ENCODE results near the gene GIT2. TPM values are rescaled to one million over a fixed set of nuclear protein-coding genes. Genes with fewer than 3 reads are reported as not detected.
A peak's percentile ranks its signal among the peaks of the same experiment; 100 is the strongest.

GIT2 gene
- total and polyA plus RNA-seq, 2 of the 13 experiments (the other 11 are each of a cell fraction or from before 2014, with no cell fraction given) = 18.4 to 19.8 TPM

DNA sequence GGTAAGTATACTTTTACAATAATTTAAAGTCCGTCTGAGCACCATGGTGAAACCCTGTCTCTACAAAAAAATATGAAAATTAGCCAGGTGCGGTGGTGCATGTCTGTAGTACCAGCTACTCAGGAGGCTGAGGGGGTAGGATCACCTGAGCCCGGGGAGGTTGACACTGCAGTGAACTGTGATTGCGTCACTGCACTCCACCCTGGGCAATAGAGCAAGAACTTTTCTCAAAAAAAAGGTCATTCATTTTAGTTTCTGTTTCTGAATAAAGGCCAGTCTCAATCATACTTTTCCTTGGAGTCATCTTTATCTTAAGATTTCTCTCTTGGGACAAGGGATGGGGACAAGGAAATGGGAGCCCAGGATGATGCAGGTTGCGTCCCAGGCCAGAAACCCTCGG lies 16.0 kb upstream of the GIT2 start (continued):
- TF ChIP-seq CREM (IDR thresholded peaks at IDR 0.05) (no peak), CREM (CRISPR knock-in tag; IDR thresholded peaks at IDR 0.05) (no peak), ZNF292 (CRISPR knock-in tag; IDR thresholded peaks at IDR 0.05; ENCODE audit: borderline replicate concordance, low read depth) (no peak), POLR2A (IDR thresholded peaks at IDR 0.05; ENCODE audit: insufficient read depth in 1 of 2, low read depth in 2 of 2, low read length in 2 of 2) (no peak), ZNF570 (CRISPR knock-in tag; IDR thresholded peaks at IDR 0.05; ENCODE audit: borderline replicate concordance) (no peak), ZNF230 (CRISPR knock-in tag; IDR thresholded peaks at IDR 0.05) (no peak), SP1 (IDR thresholded peaks at IDR 0.05) (no peak), SP1 (CRISPR knock-in tag; IDR thresholded peaks at IDR 0.05) (no peak), NFE2L2 (IDR thresholded peaks at IDR 0.05; ENCODE audit: low read length) (no peak), RARA (CRISPR knock-in tag; IDR thresholded peaks at IDR 0.05) (peak; percentile 84), ZBTB7B (CRISPR knock-in tag; IDR thresholded peaks at IDR 0.05) (no peak), ZSCAN22 (CRISPR knock-in tag; IDR thresholded peaks at IDR 0.05) (no peak), ZNF777 (CRISPR knock-in tag; IDR thresholded peaks at IDR 0.05) (no peak), ZBTB3 (CRISPR knock-in tag; IDR thresholded peaks at IDR 0.05; ENCODE audit: borderline replicate concordance, low read depth) (peak; percentile 46; the same call in 1 of the 2 replicates), AKAP8 (CRISPR knock-in tag; IDR thresholded peaks at IDR 0.05) (no peak), ZNF564 (CRISPR knock-in tag; IDR thresholded peaks at IDR 0.05) (no peak), ZNF552 (CRISPR knock-in tag; IDR thresholded peaks at IDR 0.05; ENCODE audit: borderline replicate concordance) (no peak), KLF16 (CRISPR knock-in tag; IDR thresholded peaks at IDR 0.05) (no peak), RBM22 (optimal IDR thresholded peaks at IDR 0.05; ENCODE audit: low read length) (no peak), U2AF2 (IDR thresholded peaks at IDR 0.05; ENCODE audit: low read depth, low read length) (no peak), MLX (CRISPR knock-in tag; IDR thresholded peaks at IDR 0.05) (no peak), PBX2 (CRISPR knock-in tag; IDR thresholded peaks at IDR 0.05) (no peak), ZNF550 (CRISPR knock-in tag; IDR thresholded peaks at IDR 0.05; ENCODE audit: borderline replicate concordance) (no peak), NBN (conservative IDR thresholded peaks at IDR 0.05) (no peak), NR2F6 (IDR thresholded peaks at IDR 0.05) (no peak), NR2F6 (CRISPR knock-in tag; IDR thresholded peaks at IDR 0.05) (peak; percentile 52), ZNF557 (CRISPR knock-in tag; IDR thresholded peaks at IDR 0.05) (no peak), HNF1B (CRISPR knock-in tag; IDR thresholded peaks at IDR 0.05) (peak; percentile 33; the same call in 1 of the 2 replicates), NRL (CRISPR knock-in tag; IDR thresholded peaks at IDR 0.05; ENCODE audit: borderline replicate concordance) (no peak), ZNF296 (CRISPR knock-in tag; conservative IDR thresholded peaks at IDR 0.05) (no peak), SKI (IDR thresholded peaks at IDR 0.05; ENCODE audit: partially characterized antibody) (no peak)
- TF ChIP-seq, protein P1, sequence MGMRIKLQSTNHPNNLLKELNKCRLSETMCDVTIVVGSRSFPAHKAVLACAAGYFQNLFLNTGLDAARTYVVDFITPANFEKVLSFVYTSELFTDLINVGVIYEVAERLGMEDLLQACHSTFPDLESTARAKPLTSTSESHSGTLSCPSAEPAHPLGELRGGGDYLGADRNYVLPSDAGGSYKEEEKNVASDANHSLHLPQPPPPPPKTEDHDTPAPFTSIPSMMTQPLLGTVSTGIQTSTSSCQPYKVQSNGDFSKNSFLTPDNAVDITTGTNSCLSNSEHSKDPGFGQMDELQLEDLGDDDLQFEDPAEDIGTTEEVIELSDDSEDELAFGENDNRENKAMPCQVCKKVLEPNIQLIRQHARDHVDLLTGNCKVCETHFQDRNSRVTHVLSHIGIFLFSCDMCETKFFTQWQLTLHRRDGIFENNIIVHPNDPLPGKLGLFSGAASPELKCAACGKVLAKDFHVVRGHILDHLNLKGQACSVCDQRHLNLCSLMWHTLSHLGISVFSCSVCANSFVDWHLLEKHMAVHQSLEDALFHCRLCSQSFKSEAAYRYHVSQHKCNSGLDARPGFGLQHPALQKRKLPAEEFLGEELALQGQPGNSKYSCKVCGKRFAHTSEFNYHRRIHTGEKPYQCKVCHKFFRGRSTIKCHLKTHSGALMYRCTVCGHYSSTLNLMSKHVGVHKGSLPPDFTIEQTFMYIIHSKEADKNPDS (CRISPR knock-in tag; IDR thresholded peaks at IDR 0.05) = no peak

Measured in HepG2 (cell line).